Stimulated activated memory B cell treated with anti-CD40 and anti-IgM and Interleukin-4, amounts not matched to agents 10 μg/mL and 1 μg/mL and 100 μg/mL, for 72 hours (primary cell): ENCODE measurements around the gene EFNB1.
A peak's percentile ranks its signal among the peaks of the same experiment; 100 is the strongest.

Experiments used
- ATAC-seq: fragments of 150-1000 bp; cut with Tn5 transposase; 2 replicates; pipeline ENCODE4 v1.10.0; 2021
- H3K27ac Mint-ChIP-seq: one replicate; pipeline ENCODE4 v1.8.0; 2022; ENCODE audit warnings: mild to moderate bottlenecking, mixed read lengths
- H3K27me3 Mint-ChIP-seq: one replicate; pipeline ENCODE4 v1.8.0; 2022; ENCODE audit warnings: mixed read lengths
- H3K36me3 Mint-ChIP-seq: one replicate; pipeline ENCODE4 v1.8.0; 2022; ENCODE audit warnings: mixed read lengths
- H3K4me1 Mint-ChIP-seq: one replicate; pipeline ENCODE4 v1.8.0; 2022; ENCODE audit warnings: mixed read lengths
- H3K4me3 Mint-ChIP-seq: one replicate; pipeline ENCODE4 v1.8.0; 2022; ENCODE audit warnings: mild to moderate bottlenecking, moderate library complexity, mixed read lengths
- H3K9me3 Mint-ChIP-seq: one replicate; pipeline ENCODE4 v1.8.0; 2022; ENCODE audit warnings: mixed read lengths

Gene EFNB1

GRCh38 chrX:68823413-68824151 is 5.2 kb upstream of the EFNB1 start:
- H3K27me3 Mint-ChIP-seq = no peaks in the 10 kb centered on the region
- peaks cover 3% of the 10 kb centered on the region for H3K4me1 Mint-ChIP-seq
- H3K9me3 Mint-ChIP-seq = no peaks in the 10 kb centered on the region
- H3K36me3 Mint-ChIP-seq = no peaks in the 10 kb centered on the region
- no peak overlapping the region for H3K4me3 Mint-ChIP-seq
- H3K27ac Mint-ChIP-seq = no peak overlapping the region
- no peak for ATAC-seq

GRCh38 chrX:68824152-68824433 is 4.7 kb upstream of the EFNB1 start:
- Mint-ChIP-seq H3K4me1 (peaks cover 6% of the 10 kb centered on the region), H3K4me3 (no peak overlapping the region), H3K9me3 (no peaks in the 10 kb centered on the region), H3K36me3 (no peaks in the 10 kb centered on the region), H3K27me3 (no peaks in the 10 kb centered on the region), H3K27ac (no peak overlapping the region)
- no peak for ATAC-seq

- Mint-ChIP-seq H3K27me3 (no peaks in the 10 kb centered on the region), H3K4me3 (no peak overlapping the region), H3K36me3 (no peaks in the 10 kb centered on the region), H3K4me1 (peaks cover 6% of the 10 kb centered on the region), H3K27ac (no peak overlapping the region), H3K9me3 (no peaks in the 10 kb centered on the region)
- no peak for ATAC-seq
Measured at GRCh38 chrX:68824565-68825125, 4.2 kb upstream of the EFNB1 start.

GRCh38 chrX:68826113-68826980 is 2.5 kb upstream of the EFNB1 start:
- H3K27me3 Mint-ChIP-seq = no peaks in the 10 kb centered on the region
- peaks cover 17% of the 10 kb centered on the region for H3K4me1 Mint-ChIP-seq
- no peak for ATAC-seq
- no peak overlapping the region for H3K4me3 Mint-ChIP-seq
- no peaks in the 10 kb centered on the region for H3K36me3 Mint-ChIP-seq
- no peak overlapping the region for H3K27ac Mint-ChIP-seq
- H3K9me3 Mint-ChIP-seq = no peaks in the 10 kb centered on the region

- Mint-ChIP-seq H3K4me3 (no peak overlapping the region), H3K27me3 (no peaks in the 10 kb centered on the region), H3K9me3 (no peaks in the 10 kb centered on the region), H3K36me3 (no peaks in the 10 kb centered on the region), H3K4me1 (peaks cover 26% of the 10 kb centered on the region), H3K27ac (no peak overlapping the region)
- no peak for ATAC-seq
Measured at GRCh38 chrX:68827256-68827655, 1.6 kb upstream of the EFNB1 start.

- ATAC-seq = peak; percentile 63
- peak overlapping the region; percentile 81 for H3K27ac Mint-ChIP-seq
- H3K9me3 Mint-ChIP-seq = no peaks in the 10 kb centered on the region
- H3K36me3 Mint-ChIP-seq = no peaks in the 10 kb centered on the region
- no peaks in the 10 kb centered on the region for H3K27me3 Mint-ChIP-seq
- peaks cover 30% of the 10 kb centered on the region for H3K4me1 Mint-ChIP-seq
- H3K4me3 Mint-ChIP-seq = peak overlapping the region; percentile 93
Measured at GRCh38 chrX:68827848-68828624, 785 bp upstream of the EFNB1 start.

- Mint-ChIP-seq H3K4me3 (peak overlapping the region; percentile 93), H3K27me3 (no peaks in the 10 kb centered on the region), H3K36me3 (no peaks in the 10 kb centered on the region), H3K9me3 (no peaks in the 10 kb centered on the region), H3K27ac (peak overlapping the region; percentile 22), H3K4me1 (peaks cover 43% of the 10 kb centered on the region)
- ATAC-seq = no peak
Measured at GRCh38 chrX:68829582-68830418, 979 bp downstream of the EFNB1 start.

GRCh38 chrX:68830419-68831404 is 1.9 kb downstream of the EFNB1 start:
- Mint-ChIP-seq H3K36me3 (no peaks in the 10 kb centered on the region), H3K27me3 (no peaks in the 10 kb centered on the region), H3K4me3 (peak overlapping the region; percentile 93), H3K9me3 (no peaks in the 10 kb centered on the region), H3K27ac (peak overlapping the region; percentile 22), H3K4me1 (peaks cover 43% of the 10 kb centered on the region)
- ATAC-seq = no peak

- no peaks in the 10 kb centered on the region for H3K27me3 Mint-ChIP-seq
- H3K27ac Mint-ChIP-seq = no peak overlapping the region
- peaks cover 43% of the 10 kb centered on the region for H3K4me1 Mint-ChIP-seq
- H3K9me3 Mint-ChIP-seq = no peaks in the 10 kb centered on the region
- no peak for ATAC-seq
- H3K4me3 Mint-ChIP-seq = no peak overlapping the region
- H3K36me3 Mint-ChIP-seq = no peaks in the 10 kb centered on the region
Measured at GRCh38 chrX:68831405-68832100, 2.7 kb downstream of the EFNB1 start.

GRCh38 chrX:68832101-68832416 is 3.2 kb downstream of the EFNB1 start:
- Mint-ChIP-seq H3K4me3 (no peak overlapping the region), H3K4me1 (peaks cover 48% of the 10 kb centered on the region), H3K27ac (no peak overlapping the region), H3K9me3 (no peaks in the 10 kb centered on the region), H3K36me3 (peaks cover 4% of the 10 kb centered on the region), H3K27me3 (no peaks in the 10 kb centered on the region)
- ATAC-seq = peak; percentile 76

GRCh38 chrX:68832516-68833447 is 4.0 kb downstream of the EFNB1 start:
- H3K27ac Mint-ChIP-seq = no peak overlapping the region
- no peak overlapping the region for H3K4me3 Mint-ChIP-seq
- H3K27me3 Mint-ChIP-seq = no peaks in the 10 kb centered on the region

GRCh38 chrX:68833448-68833805 is 4.6 kb downstream of the EFNB1 start:
- H3K9me3 Mint-ChIP-seq = no peaks in the 10 kb centered on the region
- no peak overlapping the region for H3K27ac Mint-ChIP-seq
- peaks cover 5% of the 10 kb centered on the region for H3K36me3 Mint-ChIP-seq
- ATAC-seq = no peak
- H3K4me1 Mint-ChIP-seq = peaks cover 47% of the 10 kb centered on the region
- H3K27me3 Mint-ChIP-seq = no peaks in the 10 kb centered on the region
- no peak overlapping the region for H3K4me3 Mint-ChIP-seq

More at GRCh38 chrX:68832516-68833447, 4.0 kb downstream of the EFNB1 start:
- Mint-ChIP-seq H3K4me1 (peaks cover 49% of the 10 kb centered on the region), H3K9me3 (no peaks in the 10 kb centered on the region), H3K36me3 (peaks cover 5% of the 10 kb centered on the region)
- ATAC-seq = no peak
